DMS 273 treated with DMSO at 0.1 percent for 48 hours (cell line): Measurements from ENCODE around the gene SRPK2.
A peak's percentile ranks its signal among the peaks of the same experiment; 100 is the strongest.
"Not testable (repeated sequence)": the region's sequence is repeated elsewhere in the genome, so short reads cannot be mapped to it uniquely, and the experiment has no call there.

ENCODE experiments used
- DNase-seq: peaks from one replicate; lab custom pipeline; 2025; lab: John Stamatoyannopoulos, UW

The SRPK2 gene

DNA sequence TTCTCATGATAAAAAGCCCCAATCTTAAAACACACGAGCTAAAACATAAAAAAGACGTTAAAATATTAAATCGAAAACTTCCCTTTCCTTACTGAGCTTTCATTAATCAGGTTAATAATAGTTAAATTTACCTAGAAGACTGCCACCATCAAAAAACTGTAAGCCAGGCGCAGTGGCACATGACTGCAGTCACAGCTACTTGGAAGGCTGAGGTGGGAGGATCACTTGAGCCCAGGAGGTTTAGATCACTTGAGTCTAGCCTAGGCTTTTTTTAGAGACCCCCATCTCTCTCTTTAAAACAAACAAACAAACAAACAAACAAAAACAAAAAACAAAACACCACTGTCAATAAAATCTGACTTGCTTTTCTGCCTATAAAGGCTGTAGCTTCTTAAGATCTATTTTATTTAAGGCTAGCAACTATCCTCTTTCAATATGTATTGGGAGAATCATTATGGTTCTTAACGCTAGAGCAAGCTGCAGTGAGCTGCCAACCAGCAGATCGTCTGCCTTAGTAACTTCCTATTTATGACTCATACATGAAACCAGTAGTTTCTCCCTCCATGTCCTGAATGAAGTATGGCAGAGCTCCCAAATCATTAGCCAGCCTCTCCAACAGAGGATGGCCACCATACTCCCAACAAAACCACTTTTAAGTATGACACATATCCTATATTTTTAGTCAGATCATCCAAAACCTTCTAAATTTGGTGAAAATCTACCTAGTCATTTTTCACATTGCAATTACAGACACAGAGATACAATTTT, 163.7 kb downstream of the SRPK2 start:
- DNase-seq = peak; percentile 64

GRCh38 chr7:105222953-105223352, 165.8 kb downstream of the SRPK2 start:
- DNase-seq = peak; percentile 22

GRCh38 chr7:105219771-105220160, 169.0 kb downstream of the SRPK2 start:
- no peak for DNase-seq

- DNase-seq = no peak
These were observed 169.6 kb downstream of the SRPK2 start for GRCh38 chr7:105218939-105219770.

GRCh38 chr7:105218215-105218614, 170.5 kb downstream of the SRPK2 start:
- DNase-seq = no peak

DNA sequence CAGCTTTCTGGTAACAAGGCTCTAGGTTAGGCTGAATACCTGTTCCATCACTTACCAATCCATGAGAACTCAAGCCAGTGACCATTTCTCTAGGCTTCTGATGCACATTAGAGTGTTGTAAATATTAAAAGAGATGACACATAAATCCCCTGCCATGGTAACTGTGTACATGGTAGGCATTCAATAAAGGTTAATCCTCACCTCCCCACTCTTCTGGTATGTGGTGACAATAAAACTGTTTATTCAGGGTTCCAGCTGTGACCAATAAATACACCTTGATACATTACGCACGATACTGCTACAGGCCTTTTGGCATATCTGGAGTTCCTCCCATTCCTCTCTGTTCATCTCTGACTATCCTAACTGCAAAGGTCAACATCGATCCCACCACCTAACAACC, 171.9 kb downstream of the SRPK2 start:
- no peak for DNase-seq

DNA sequence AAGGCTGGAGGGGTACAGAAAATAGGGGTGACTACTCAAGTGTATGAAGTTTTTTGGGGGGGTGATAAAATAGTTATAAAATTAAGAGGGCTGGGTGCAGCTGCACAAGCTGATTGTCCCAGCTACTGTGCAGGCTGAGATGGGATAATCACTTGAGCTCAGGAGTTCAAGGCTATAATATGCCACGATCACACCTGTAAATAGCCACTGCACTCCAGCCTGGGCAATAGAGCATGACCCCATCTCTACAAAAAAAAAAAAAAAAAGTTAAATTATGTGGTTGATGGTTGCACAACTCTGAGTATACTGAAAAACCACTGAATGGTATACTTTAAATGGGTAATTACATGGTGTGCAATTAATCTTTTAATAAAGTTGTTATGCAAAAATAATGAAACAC, 172.9 kb downstream of the SRPK2 start:
- no peak for DNase-seq

DNA sequence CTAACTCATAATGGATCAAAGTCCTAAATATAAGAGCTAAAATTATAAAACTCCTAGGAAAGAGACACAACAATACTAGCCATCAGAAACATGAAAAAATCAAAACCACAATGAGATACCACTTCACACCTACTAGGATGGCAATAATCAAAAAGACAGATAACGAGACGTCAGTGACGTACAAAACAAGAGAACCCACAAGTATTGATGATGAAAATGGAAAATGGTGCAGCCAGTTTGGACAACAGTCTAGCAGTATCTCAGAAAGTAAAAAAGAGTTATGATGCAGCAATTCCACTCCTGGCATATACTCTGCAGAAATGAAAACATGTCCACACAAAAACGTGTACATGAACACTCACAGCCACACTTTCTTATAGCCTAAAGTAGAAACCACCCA, 173.5 kb downstream of the SRPK2 start:
- DNase-seq = no peak

- DNase-seq = no peak
These were observed 175.1 kb downstream of the SRPK2 start for GRCh38 chr7:105213611-105214010.

- DNase-seq = no peak
These were observed 176.5 kb downstream of the SRPK2 start for GRCh38 chr7:105212212-105212611.

DNA sequence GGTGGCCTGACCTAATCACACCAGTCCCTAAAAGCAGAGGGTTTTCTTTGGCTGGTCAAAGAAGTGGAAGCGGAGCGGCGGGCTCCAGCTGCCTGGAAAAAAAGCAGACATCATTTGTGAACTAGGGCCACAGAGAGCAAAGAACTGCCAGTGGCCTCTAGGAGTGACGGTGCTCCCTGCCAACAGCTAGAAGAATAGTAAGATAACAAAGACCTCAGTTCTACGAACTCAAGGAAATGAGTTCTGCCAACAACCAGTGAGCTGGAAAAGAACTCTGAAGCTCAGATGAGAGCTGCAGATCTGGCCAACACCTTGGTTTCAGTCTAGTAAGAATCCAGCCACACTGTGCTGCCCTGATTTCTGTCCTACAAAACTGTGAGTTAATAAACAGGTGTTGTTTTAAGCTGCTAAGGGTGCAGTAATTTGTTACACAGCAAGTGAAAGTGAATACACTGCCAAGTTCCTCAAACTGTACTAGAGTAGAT, 178.0 kb downstream of the SRPK2 start:
- no peak for DNase-seq

- DNase-seq = no peak
These were observed 178.9 kb downstream of the SRPK2 start for GRCh38 chr7:105209870-105210269.

GRCh38 chr7:105209433-105209832, 179.3 kb downstream of the SRPK2 start:
- no peak for DNase-seq

DNA sequence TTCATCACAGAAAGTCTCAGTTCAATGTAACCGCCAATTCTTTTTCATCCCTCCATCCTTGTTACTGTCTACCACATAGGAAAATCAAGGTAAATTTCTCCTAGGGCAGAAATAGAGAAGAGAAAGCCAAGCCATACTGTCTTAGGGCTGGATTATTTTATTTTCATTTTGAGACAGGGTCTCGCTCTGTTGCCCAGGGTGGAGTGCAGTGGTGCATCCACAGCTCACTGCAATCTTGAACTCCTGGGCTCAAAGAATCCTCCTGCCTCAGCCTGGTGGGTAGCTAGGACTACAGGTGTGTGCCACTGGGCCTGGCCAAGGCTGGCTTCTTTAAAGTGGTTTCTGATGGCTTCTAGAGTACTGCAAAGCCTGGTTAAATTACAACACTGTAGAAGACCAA, 181.7 kb downstream of the SRPK2 start:
- DNase-seq = no peak

GRCh38 chr7:105205592-105206237, 183.0 kb downstream of the SRPK2 start:
- DNase-seq = no peak

DNA sequence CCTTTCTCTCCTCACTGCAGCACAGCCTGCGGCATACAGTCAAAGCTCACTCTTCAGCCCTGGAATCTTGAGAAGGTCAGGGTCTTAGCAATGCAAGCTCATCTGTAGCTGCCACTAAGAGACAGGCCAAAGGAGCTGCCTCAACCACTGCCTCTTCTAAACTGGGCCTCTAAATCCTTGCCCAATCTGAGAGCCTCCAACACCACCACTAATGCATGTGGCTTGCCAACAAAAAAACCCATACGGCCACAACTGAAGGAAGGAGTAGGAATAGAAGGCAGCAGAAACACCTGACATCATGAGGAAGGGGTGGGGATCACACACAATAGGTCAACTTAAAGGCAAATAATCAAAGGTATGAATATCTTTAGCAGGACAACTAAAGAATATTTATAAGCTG, 183.8 kb downstream of the SRPK2 start:
- no peak for DNase-seq

GRCh38 chr7:105204520-105204919, 184.2 kb downstream of the SRPK2 start:
- DNase-seq = no peak

DNA sequence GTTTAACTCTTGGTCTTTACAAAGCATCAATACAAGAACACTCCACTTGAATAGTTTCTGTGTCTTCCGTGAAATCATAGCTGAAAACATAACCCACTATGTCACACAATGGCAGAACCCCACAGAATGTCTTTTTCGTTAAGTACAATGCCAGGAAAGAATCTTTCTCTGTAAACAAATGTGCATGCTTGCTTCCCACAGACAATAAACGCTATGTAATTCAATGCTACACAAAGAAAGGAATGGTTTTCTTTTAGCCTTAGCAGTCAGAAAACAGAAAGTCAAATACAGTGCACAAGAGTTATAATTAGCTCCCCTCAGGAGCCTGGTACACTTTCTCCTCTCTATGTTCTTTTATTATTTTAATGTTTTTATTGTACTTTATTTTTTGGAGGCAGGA, 186.1 kb downstream of the SRPK2 start:
- DNase-seq = no peak

DNA sequence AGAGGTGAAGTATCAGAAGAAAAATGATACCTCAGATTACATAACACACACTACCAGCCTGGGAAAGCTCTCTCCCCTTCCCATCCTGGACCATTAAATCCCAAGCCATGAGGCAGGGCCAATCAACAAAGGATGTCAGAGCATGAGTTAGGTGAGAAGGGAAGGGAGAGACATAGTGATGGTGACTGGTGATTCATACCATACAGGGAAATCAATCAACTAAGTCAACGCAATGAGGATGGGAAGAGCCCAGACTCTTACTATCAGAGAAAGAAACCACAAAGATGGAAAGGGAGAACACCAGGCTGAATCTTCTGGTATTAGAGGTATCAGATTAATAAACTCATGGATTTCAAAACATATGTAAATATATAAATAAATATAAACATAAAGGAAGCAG, 189.3 kb downstream of the SRPK2 start:
- no peak for DNase-seq

DNA sequence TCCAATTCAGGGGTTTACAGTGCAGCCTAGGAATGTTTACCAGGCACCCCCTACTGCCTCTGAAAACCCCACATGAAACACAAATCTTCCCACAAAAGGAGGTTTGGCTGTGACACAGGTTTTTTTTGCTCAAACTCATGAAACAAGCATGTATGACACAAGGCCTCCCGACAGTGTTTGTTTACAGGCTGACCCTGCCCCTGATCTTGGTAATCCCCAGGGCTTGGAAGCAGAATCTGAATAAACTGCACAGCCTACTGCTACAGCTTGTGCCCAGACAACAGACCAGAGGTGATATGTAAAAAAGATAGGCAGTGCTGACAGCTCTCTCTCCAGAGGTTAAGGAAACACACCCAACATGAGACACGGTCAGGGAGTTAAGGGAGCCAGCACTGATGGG, 190.5 kb downstream of the SRPK2 start:
- no peak for DNase-seq

DNA sequence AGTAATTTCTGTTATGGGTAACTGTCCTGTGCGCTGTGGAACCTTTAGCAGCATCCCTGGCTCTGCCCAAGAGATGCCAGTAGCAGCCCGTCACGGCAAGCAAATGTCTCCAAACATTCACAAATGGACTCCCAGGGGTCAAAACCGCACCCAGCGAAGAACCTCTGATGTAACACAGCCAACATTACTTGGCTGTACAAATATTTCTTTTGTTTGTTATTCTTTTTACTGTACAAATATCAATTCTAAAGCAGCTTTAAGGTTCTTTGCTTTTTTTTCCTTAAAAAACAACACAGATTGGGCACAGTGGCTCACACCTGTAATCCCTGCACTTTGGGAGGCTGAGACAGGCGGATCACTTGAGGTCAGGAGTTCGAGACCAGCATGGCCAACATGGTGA, 192.2 kb downstream of the SRPK2 start:
- DNase-seq = no peak

DNA sequence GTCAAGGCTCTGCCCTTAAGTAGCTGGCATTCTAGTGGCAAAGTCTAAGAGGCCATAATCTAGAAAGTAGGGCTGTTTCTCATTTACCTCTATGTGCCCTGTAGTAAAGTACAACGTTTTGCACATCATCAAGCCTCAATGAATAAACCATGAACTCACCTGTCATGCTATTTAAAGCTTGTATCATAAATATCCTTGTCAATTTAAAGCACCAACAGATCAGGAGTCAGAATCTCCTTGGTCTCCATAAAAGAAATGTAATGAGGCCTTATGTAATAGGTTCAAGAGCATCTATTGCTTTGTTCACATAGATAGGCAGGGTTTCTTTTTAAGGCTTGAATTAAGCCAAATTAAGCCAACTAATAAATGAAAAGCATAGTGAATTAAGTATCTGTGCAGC, 192.8 kb downstream of the SRPK2 start:
- DNase-seq = no peak

- not testable (repeated sequence) for DNase-seq
These were observed 193.8 kb downstream of the SRPK2 start for GRCh38 chr7:105194959-105195358.
